Ramos (cell line): ENCODE measurements around the gene PLAGL1.
"Not testable (repeated sequence)": the region's sequence is repeated elsewhere in the genome, so short reads cannot be mapped to it uniquely, and the experiment has no call there.

Experiments
- in situ Hi-C: fragments of 300-500 bp; cut with MboI; formaldehyde crosslinking; loops from one replicate; pipeline ENCODE4 v1.14.3; 2022; ENCODE audit warnings: low sequenced_read_pairs; ENCODE audit not compliant: unreplicated experiment

Gene PLAGL1

GRCh38 chr6:144008120-144008811 lies at the start of gene PLAGL1:
Gene PLAGL1 (minus strand): TSS chr6:144008259. CDS start chr6:143948136, 60,123 bp downstream.
- in situ Hi-C loops: no loop called here

DNA sequence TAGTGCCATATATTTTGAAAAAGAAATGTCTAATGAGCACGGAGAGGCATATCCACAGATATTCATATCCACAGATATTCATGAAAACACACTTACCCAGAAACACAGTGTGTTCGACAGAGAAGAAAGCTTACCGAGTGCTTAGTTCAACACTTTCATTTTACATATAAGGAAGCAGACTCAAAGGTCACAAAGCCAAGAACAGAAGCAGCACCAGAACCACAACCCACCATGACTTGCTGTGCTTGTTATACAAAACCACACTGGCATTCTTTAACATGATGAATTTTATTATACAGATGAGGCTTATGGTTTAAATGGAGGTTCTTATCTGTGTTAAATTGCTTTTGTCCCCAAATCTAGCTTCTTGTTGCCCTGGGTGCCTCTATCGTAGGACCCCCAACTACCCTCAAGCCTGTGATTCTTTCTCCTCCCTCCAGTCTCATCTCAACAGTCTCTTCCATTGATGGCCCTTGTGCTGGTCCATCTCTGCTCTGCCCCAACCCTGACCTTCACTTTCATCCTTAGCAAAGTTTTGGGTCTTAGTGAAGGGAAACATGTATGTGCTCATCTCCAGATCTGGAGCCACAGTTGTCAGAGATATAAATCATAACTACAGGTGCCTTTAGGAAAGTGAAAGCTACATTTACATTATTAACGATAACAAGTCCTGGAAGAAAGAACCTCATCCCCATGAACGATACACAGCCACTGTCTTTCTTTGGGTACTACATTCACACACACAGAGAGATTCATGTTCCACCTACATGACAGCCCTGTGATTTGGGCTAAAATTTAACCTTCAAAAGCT lies 47.3 kb upstream of the PLAGL1 start:
- in situ Hi-C loops: no loop called here

DNA sequence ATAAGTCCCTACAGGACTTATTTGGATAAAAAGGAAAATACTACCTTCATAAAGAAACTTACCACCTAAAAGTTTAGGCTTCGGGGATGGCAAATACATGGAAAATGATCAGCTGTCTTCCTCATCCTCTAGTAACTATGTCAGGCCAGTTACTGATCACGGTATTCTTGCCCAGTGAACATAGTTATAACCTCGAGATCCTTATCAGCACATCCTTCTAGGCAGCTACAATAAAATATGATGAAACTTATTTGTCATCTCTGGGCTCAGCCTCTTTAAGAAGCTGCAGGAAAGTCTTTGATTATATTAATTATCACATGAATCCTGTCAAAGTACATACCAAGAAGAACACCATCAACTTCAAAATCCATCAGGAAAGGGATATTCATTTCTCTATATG lies 45.5 kb upstream of the PLAGL1 start:
- in situ Hi-C loops: no loop called here

GRCh38 chr6:144052488-144052887 lies 44.4 kb upstream of the PLAGL1 start:
- in situ Hi-C loops: no loop called here

DNA sequence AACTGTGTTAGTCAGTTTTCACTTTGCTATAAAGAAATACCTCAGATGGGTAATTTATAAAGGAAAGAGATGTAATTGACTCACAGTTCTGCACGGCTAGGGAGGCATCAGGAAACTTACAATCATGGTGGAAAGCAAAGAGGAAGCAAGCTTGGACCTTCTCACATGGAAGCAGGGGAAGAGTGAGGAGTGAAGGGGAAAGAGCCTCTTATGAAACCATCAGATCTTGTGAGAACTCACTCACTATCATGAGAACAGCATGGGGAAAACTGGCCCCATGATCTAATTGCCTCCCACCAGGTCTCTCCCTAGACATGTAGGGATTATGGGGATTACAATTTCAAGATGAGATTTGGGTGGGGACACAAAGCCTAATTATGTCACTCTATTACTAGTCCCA lies 41.3 kb upstream of the PLAGL1 start:
- in situ Hi-C loops: no loop called here

GRCh38 chr6:144047688-144048087 lies 39.6 kb upstream of the PLAGL1 start:
- in situ Hi-C loops: no loop called here

DNA sequence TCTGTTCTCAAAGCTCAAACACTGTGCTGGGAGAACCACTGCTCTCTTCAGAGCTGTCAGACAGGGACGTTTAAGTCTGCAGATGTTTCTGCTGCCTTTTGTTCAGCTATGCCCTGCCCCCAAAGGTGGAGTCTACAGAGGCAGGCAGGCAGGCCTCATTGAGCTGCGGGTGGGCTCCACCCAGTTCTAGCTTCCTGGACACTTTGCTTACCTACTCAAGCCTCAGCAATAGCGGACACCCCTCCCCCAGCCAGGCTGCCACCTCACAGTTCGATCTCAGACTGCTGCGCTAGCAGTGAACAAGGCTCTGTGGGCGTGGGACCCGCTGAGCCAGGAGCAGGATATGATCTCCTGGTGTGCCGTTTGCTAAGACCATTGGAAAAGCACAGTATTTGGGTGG lies 38.6 kb upstream of the PLAGL1 start:
- in situ Hi-C loops: not testable (repeated sequence)

DNA sequence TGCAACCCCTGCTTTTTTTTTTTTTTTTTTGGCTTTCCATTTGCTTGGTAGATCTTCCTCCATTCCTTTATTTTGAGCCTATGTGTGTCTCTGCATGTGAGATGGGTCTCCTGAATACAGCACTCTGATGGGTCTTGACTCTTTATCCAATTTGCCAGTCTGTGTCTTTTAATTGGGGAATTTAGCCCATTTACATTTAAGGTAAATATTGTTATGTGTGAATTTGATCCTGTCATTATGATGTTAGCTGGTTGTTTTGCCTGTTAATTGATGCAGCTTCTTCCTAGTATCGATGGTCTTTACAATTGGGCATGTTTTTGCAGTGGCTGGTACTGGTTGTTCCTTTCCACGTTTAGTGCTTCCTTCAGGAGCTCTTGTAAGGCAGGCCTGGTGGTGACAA lies 36.9 kb upstream of the PLAGL1 start:
- in situ Hi-C loops: not testable (repeated sequence)

GRCh38 chr6:144036835-144037195 lies 28.8 kb upstream of the PLAGL1 start:
- in situ Hi-C loops: no loop called here

DNA sequence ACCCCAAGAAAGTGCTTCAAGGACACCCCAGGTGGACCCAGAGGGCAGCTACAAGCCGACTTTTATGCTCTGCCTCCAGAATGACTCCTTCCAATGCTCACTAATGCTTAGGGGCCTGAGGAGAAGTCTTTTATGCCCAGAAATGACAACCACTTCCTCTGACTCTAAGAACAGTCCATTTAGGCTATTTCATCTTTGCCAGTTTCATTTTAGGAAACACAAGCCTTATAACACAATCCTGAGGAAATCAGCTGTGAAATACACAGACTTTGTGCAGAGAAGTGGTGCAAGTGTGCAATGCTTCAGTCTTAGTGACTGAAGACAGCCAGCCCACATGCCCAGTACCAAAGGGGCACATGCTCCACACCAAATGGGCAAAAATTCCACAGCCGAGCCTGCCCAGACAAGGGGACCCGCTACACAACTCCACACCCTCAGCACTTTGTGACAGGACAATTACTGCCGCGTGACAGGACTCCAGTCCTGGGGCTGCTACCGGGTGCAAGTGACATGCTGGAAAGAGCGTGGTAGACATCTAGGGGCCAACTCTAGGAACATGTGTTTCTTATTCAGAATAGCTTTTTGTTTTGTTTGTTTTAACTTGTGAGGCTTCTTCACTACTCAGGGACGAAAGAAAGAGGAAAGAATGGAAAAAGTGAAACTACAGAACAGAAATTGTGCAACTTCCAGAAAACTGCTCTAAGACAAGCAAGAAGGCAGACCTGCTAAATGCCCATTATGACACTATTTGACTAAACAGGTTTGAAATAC lies 28.2 kb upstream of the PLAGL1 start:
- in situ Hi-C loops: no loop called here

DNA sequence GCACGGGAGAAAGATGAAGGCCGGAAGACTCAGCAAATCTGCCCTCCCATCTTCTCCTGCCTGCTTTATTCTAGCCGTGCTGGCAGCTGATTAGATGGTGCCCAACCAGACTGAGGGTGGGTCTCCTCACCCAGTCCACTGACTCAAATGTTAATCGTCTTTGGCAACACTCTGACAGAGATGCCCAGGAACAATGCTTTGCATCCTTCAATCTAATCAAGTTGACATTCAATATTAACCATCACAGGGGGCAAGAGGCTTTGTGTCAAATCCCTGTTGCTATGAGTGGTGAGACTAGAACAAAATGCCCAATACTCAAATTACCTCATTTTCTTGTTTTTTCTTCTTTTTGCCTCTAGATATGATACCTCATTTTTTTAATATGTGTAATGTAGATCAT lies 27.4 kb upstream of the PLAGL1 start:
- in situ Hi-C loops: no loop called here

DNA sequence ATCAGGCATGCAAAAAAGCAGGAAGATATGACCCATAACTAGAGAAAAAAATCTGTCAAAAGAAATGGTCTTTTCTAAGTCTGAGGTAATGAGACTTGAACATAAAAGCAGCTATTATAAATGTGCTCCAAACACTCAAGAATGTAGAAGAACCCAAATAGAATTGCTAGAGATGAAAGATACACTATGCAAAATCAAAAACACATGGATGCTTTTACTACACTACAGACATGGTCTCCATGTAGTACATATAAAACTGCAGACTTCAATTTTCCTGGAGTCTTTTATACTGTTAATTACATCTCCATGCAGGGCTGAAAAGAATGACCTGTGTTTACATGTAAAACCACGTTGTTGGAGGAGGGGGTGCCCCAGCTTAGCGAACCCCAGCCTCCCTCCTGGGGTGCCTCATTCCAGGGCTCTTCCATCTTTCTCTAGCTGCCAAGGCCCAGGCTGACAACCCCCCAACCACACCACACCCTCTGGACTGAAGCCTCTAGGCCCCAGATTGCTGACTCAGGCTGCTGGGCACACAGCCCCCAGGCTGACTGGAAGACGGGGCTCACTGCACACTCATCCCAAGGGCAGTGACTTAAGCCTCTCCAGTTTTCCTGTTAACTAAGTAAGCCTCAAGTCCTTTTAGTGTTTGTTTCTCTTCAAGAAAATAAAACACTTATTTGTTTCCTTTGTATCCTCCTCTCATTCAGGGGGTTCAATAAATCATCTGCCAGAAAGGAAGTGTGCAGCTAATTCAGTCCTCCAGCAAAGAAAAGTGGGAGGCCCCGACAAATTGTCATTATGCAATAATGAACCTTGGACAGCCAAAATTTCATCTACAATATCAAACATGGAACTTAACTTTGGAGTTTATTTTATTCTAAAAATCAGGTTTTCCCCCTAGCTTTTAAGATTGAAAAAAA lies 26.0 kb upstream of the PLAGL1 start:
- in situ Hi-C loops: no loop called here

DNA sequence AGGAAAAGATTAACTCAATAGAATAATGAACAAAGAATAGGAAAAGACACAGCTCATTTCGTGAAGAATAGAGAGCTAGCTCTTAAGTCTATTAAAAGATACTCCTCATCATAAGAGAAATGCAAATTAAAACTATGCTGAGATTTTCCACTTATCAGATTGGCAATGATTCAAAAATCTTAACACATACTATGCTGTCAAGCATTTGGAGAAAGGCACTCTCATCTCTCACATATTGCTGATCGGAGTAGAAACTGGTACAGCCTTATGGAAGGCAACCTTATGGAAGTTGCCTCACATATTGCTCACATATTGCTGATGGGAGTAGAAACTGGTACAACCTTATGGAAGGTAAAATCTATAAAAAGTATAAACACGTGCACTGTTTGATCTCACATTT lies 21.4 kb upstream of the PLAGL1 start:
- in situ Hi-C loops: no loop called here

GRCh38 chr6:144027932-144028587 lies 20.0 kb upstream of the PLAGL1 start:
- in situ Hi-C loops: no loop called here

GRCh38 chr6:144023216-144023615 lies 15.2 kb upstream of the PLAGL1 start:
- in situ Hi-C loops: no loop called here

DNA sequence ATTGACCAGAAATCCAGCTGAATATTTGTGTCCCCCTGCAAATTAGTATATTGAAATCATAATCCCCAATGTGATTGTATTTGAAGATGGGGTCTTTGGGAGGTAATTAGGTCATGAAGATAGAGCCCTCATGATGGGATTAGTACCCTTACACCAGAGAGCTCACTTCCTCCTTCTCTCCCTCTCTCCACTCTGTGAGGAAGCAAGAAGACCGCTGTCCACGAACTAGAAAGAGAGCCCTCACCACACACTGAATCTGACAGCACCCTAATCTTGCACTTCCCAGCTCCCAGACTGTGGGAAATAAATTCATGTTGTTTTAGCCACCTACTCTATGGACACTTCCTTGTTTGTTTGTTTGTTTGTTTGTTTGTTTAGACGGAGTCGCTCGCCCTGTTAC lies 11.9 kb upstream of the PLAGL1 start:
- in situ Hi-C loops: loop anchor here (10.0 kb wide), 1 partner anchor 445 kb away; no protein-coding TSS in a partner anchor

- in situ Hi-C loops: loop anchor here (10.0 kb wide), 1 partner anchor 443 kb away; no protein-coding TSS in a partner anchor
Observed at GRCh38 chr6:144017166-144018094, 9.4 kb upstream of the PLAGL1 start.

- in situ Hi-C loops: loop anchor here (10.0 kb wide), 1 partner anchor 439 kb away; no protein-coding TSS in a partner anchor
Observed at GRCh38 chr6:144013486-144013909, 5.4 kb upstream of the PLAGL1 start.
